ENCODE measurements around the gene BRWD1. TPM values are rescaled to one million over a fixed set of nuclear protein-coding genes. Genes with fewer than 3 reads are reported as not detected.

Gene BRWD1
- total RNA-seq, 4 donors from 2014 or later = 55.6 to 183 (median 65.4) TPM

- no peaks in the 10 kb centered on the region for H3K36me3 ChIP-seq
- no peaks in the 10 kb centered on the region for H3K4me1 ChIP-seq
- no peak overlapping the region for H3K4me3 ChIP-seq
- no peak for DNase-seq
- H3K27me3 ChIP-seq = no peaks in the 10 kb centered on the region
- no peaks in the 10 kb centered on the region for H3K9me3 ChIP-seq
- no peak overlapping the region for H3K27ac ChIP-seq
- TF ChIP-seq POLR2A (IDR thresholded peaks at IDR 0.05) (no peak), CTCF (IDR thresholded peaks at IDR 0.05) (no peak)
- intact Hi-C loops (cut with DNase I; ENCODE audit: low total_unique reads) = no loop called here
Observed at GRCh38 chr21:39150316-39150715, 163.1 kb downstream of the BRWD1 start.

- no peaks in the 10 kb centered on the region for H3K4me1 ChIP-seq
- H3K9me3 ChIP-seq = no peaks in the 10 kb centered on the region
- no peak for DNase-seq
- H3K36me3 ChIP-seq = no peaks in the 10 kb centered on the region
- TF ChIP-seq POLR2A (IDR thresholded peaks at IDR 0.05) (no peak), CTCF (IDR thresholded peaks at IDR 0.05) (no peak)
- H3K4me3 ChIP-seq = no peak overlapping the region
- no peak overlapping the region for H3K27ac ChIP-seq
- intact Hi-C loops (cut with DNase I; ENCODE audit: low total_unique reads) = no loop called here
- no peaks in the 10 kb centered on the region for H3K27me3 ChIP-seq
Observed at GRCh38 chr21:39149882-39150281, 163.6 kb downstream of the BRWD1 start.

- no peak for DNase-seq
- Histone ChIP-seq H3K27ac (no peak overlapping the region), H3K4me1 (no peaks in the 10 kb centered on the region), H3K9me3 (no peaks in the 10 kb centered on the region), H3K36me3 (no peaks in the 10 kb centered on the region), H3K4me3 (no peak overlapping the region), H3K27me3 (no peaks in the 10 kb centered on the region)
- TF ChIP-seq CTCF (IDR thresholded peaks at IDR 0.05) = no peak
- TF ChIP-seq POLR2A (IDR thresholded peaks at IDR 0.05) = no peak
- intact Hi-C loops (cut with DNase I; ENCODE audit: low total_unique reads) = no loop called here
Observed at GRCh38 chr21:39148975-39149374, 164.5 kb downstream of the BRWD1 start.

- intact Hi-C loops (cut with DNase I; ENCODE audit: low total_unique reads) = no loop called here
- Histone ChIP-seq H3K27ac (no peak overlapping the region), H3K9me3 (no peaks in the 10 kb centered on the region), H3K36me3 (no peaks in the 10 kb centered on the region), H3K4me3 (no peak overlapping the region), H3K4me1 (no peaks in the 10 kb centered on the region), H3K27me3 (no peaks in the 10 kb centered on the region)
- TF ChIP-seq CTCF (IDR thresholded peaks at IDR 0.05) (no peak), POLR2A (IDR thresholded peaks at IDR 0.05) (no peak)
- DNase-seq = no peak
Observed at GRCh38 chr21:39144191-39144590, 169.2 kb downstream of the BRWD1 start.

- Histone ChIP-seq H3K27ac (no peak overlapping the region), H3K36me3 (no peaks in the 10 kb centered on the region), H3K4me3 (no peak overlapping the region), H3K27me3 (no peaks in the 10 kb centered on the region), H3K9me3 (no peaks in the 10 kb centered on the region), H3K4me1 (no peaks in the 10 kb centered on the region)
- no peak for TF ChIP-seq POLR2A (IDR thresholded peaks at IDR 0.05)
- no peak for TF ChIP-seq CTCF (IDR thresholded peaks at IDR 0.05)
- intact Hi-C loops (cut with DNase I; ENCODE audit: low total_unique reads) = no loop called here
- no peak for DNase-seq
Observed at GRCh38 chr21:39142972-39143371, 170.5 kb downstream of the BRWD1 start.

Measured in uterus (tissue), 4 donors.